GM12878 (cell line): ENCODE measurements around the gene MYO16. TPM values are rescaled to one million over a fixed set of nuclear protein-coding genes. Genes with fewer than 3 reads are reported as not detected.

Source experiments
- ATAC-seq: fragments of 200-7000 bp; cut with Tn5 transposase; 3 replicates; pipeline ENCODE4 v1.9.1; 2020; ENCODE audit warnings: mild to moderate bottlenecking, moderate library complexity
- BruUV-seq: library from RNA; stranded (reverse); fragments of 400-500 nt; replicated peaks from 2 replicates; lab custom pipeline; 2021; lab: Mats Ljungman, UMichigan
- CTCF ChIA-PET: fragments of 300-600 bp; sonication (Branson Sonifier 250); formaldehyde crosslinking; extraction: SDS; loops from one replicate; lab custom pipeline; 2021; ENCODE audit warnings: inconsistent platforms; lab: Yijun Ruan, JAX
- POLR2A ChIA-PET: fragments of 350-600 bp; formaldehyde crosslinking; extraction: SDS; loops from one replicate; lab custom pipeline; 2021; ENCODE audit warnings: inconsistent platforms; lab: Charles Lee
- RAD21 ChIA-PET: fragments of 300-600 bp; sonication (Branson Sonifier 250); formaldehyde crosslinking; loops from one replicate; lab custom pipeline; 2023; ENCODE audit warnings: antibody characterized with exemption; ENCODE audit not compliant: unreplicated experiment; lab: Charles Lee
- SMC1A ChIA-PET: fragments of 300-600 bp; sonication (Branson Sonifier 250); formaldehyde crosslinking; loops from one replicate; lab custom pipeline; 2023; ENCODE audit not compliant: unreplicated experiment, uncharacterized antibody; lab: Charles Lee
- DNase-seq: peaks from one replicate; pipeline ENCODE4 v3.0.0-alpha.2; 2011; ENCODE audit warnings: low read depth, low spot score
- FAIRE-seq: peaks from 3 replicates; lab custom pipeline; 2011; peaks lifted over from hg19 to GRCh38; lab: Jason Lieb, UNC
- H2AFZ ChIP-seq: 2 replicates; pipeline ENCODE4 v1.6.0; 2011; ENCODE audit warnings: low read depth, low read length, control low read depth; ENCODE audit not compliant: control insufficient read depth
- H3K27ac ChIP-seq: 2 replicates; pipeline ENCODE4 v1.5.1; 2011; ENCODE audit warnings: control low read depth; ENCODE audit not compliant: control insufficient read depth, insufficient read depth
- H3K27me3 ChIP-seq, 2 experiments: replicated peaks in 1 of 2; 2 replicates each; pipeline versions ENCODE4 v1.6.0 to v1.6.1; 2011; ENCODE audit warnings: low read length in 1 of 2; ENCODE audit not compliant: control insufficient read depth in 2 of 2, insufficient read depth in 2 of 2
- H3K36me3 ChIP-seq, 2 experiments: 2 replicates each; pipeline ENCODE4 v1.5.1; 2011; ENCODE audit warnings: low read length in 1 of 2; ENCODE audit not compliant: control insufficient read depth in 2 of 2, insufficient read depth in 2 of 2
- H3K4me1 ChIP-seq: 2 replicates; pipeline ENCODE4 v1.6.1; 2011; ENCODE audit warnings: mild to moderate bottlenecking, low read length, moderate library complexity, mixed read lengths; ENCODE audit not compliant: control insufficient read depth, insufficient read depth
- H3K4me2 ChIP-seq: 2 replicates; pipeline ENCODE4 v1.6.0; 2011; ENCODE audit warnings: control low read depth; ENCODE audit not compliant: control insufficient read depth, insufficient read depth
- H3K4me3 ChIP-seq: fragments of 200-600 bp; sonication (generic); 2 replicates; pipeline ENCODE4 v1.5.1; 2016
- H3K79me2 ChIP-seq: 2 replicates; pipeline ENCODE4 v1.6.0; 2011; ENCODE audit warnings: low read length; ENCODE audit not compliant: control insufficient read depth, insufficient read depth
- H3K9ac ChIP-seq: 2 replicates; pipeline ENCODE4 v1.8.0; 2011; ENCODE audit warnings: low read length, control low read depth, mixed read lengths; ENCODE audit not compliant: control insufficient read depth, insufficient read depth
- H3K9me3 ChIP-seq: replicated peaks from 3 replicates; pipeline ENCODE4 v1.5.1; 2011; ENCODE audit warnings: mild to moderate bottlenecking, low read length; ENCODE audit not compliant: control insufficient read depth, insufficient read depth
- H4K20me1 ChIP-seq: 2 replicates; pipeline ENCODE4 v1.6.0; 2011; ENCODE audit not compliant: control insufficient read depth, insufficient read depth
- CREB1 ChIP-seq: IDR thresholded peaks from 2 replicates; pipeline ENCODE4 v1.6.1; 2012; ENCODE audit warnings: low read depth, mild to moderate bottlenecking, inconsistent platforms
- ESRRA ChIP-seq: IDR thresholded peaks from 2 replicates; pipeline ENCODE4 v1.6.1; 2012; ENCODE audit warnings: mild to moderate bottlenecking, low read length, improper control_type of control experiment
- HDAC2 ChIP-seq: fragments of 200-600 bp; sonication (generic); IDR thresholded peaks from 2 replicates; pipeline ENCODE4 v1.6.1; 2017
- KAT2A ChIP-seq: conservative IDR thresholded peaks from 2 replicates; pipeline ENCODE4 v1.6.1; 2011; ENCODE audit warnings: low read depth, low read length; ENCODE audit not compliant: control insufficient read depth
- KDM1A ChIP-seq: fragments of 200-600 bp; sonication (generic); IDR thresholded peaks from 2 replicates; pipeline ENCODE4 v1.6.1; 2016; ENCODE audit warnings: borderline replicate concordance
- NFYA ChIP-seq: IDR thresholded peaks from 2 replicates; pipeline ENCODE4 v1.6.1; 2011; ENCODE audit warnings: low read depth, mild to moderate bottlenecking, low read length, improper control_type of control experiment, borderline replicate concordance
- POLR2A ChIP-seq: IDR thresholded peaks from 2 replicates; pipeline ENCODE4 v1.6.1; 2011; ENCODE audit warnings: low read depth, mild to moderate bottlenecking, low read length
- POLR2AphosphoS5 ChIP-seq: IDR thresholded peaks from 2 replicates; pipeline ENCODE4 v1.6.1; 2011; ENCODE audit warnings: mild to moderate bottlenecking, low read length, inconsistent platforms
- SMAD5 ChIP-seq: IDR thresholded peaks from 2 replicates; pipeline ENCODE4 v1.6.1; 2016; ENCODE audit warnings: antibody characterized with exemption, low read depth
- TCF3 ChIP-seq: IDR thresholded peaks from 2 replicates; pipeline ENCODE4 v1.6.1; 2012; ENCODE audit warnings: low read depth, mild to moderate bottlenecking, low read length, borderline replicate concordance; ENCODE audit not compliant: insufficient read depth
- ZSCAN29 ChIP-seq: fragments of 450-650 bp; IDR thresholded peaks from 2 replicates; pipeline ENCODE4 v1.6.1; 2017; ENCODE audit warnings: mild to moderate bottlenecking, moderate library complexity
- WGBS: methylation state at CpG from one replicate; pipeline ENCODE4 v1.1.6; 2016; ENCODE audit warnings: low lambda C conversion rate; ENCODE audit not compliant: insufficient replicate concordance, insufficient coverage; ENCODE audit errors: missing lambda C conversion rate; 5-methylcytosine and 5-hydroxymethylcytosine counted together
- in situ Hi-C: fragments of 300-500 bp; cut with MboI; formaldehyde crosslinking; loops from 9 replicates; pipeline ENCODE4 v1.14.3; 2018; ENCODE audit warnings: mixed read lengths
- intact Hi-C: fragments of 100-400 bp; cut with micrococcal nuclease; formaldehyde crosslinking; loops from one replicate; pipeline ENCODE4 v1.14.2; 2022; ENCODE audit not compliant: unreplicated experiment
- polyA plus RNA-seq, 11 experiments: library from polyadenylated mRNA; depleted of rRNA in 4 of 11; unstranded in 6 of 11; stranded (reverse) in 5 of 11; fragments of >200 nt; fragmentation: Nextera tagmentation in 4 of 11; fragmentation: Illumina TruSeq in 1 of 11; extraction: Ambion mirVana in 4 of 11; extraction: Trizol in 1 of 11; gene quantifications; 1 replicate in 1 of 11; 2 replicates in 10 of 11; pipeline versions ENCODE4 v1.2.1 to v1.2.3, GENCODE V29; 2011 to 2016; ENCODE audit warnings: inconsistent platforms in 2 of 11, missing spikeins in 2 of 11, low read depth in 1 of 11
- total RNA-seq, 4 experiments: library from RNA; depleted of rRNA in 3 of 4; stranded (reverse); fragments of >200 nt in 3 of 4; fragmentation: Illumina TruSeq in 1 of 4; extraction: Trizol in 1 of 4; gene quantifications; 2 replicates each; pipeline versions ENCODE4 v1.2.1 to v1.2.3, GENCODE V29; 2013 to 2021
- TF ChIP-seq, protein P1 (sequence below): fragments of 450-650 bp; IDR thresholded peaks from 2 replicates; pipeline ENCODE4 v1.6.1; 2016; ENCODE audit warnings: mild to moderate bottlenecking
- TF ChIP-seq, protein P2 (sequence below): IDR thresholded peaks from 2 replicates; pipeline ENCODE4 v1.6.1; 2011; ENCODE audit warnings: low read depth, low read length, improper control_type of control experiment, borderline replicate concordance

Gene MYO16
- total and polyA plus RNA-seq, 10 of the 15 experiments (the other 5 are each of a cell fraction or from before 2014, with no cell fraction given): under 0.01 to 1.7 (median 0.05) TPM; not detected in 4

DNA sequence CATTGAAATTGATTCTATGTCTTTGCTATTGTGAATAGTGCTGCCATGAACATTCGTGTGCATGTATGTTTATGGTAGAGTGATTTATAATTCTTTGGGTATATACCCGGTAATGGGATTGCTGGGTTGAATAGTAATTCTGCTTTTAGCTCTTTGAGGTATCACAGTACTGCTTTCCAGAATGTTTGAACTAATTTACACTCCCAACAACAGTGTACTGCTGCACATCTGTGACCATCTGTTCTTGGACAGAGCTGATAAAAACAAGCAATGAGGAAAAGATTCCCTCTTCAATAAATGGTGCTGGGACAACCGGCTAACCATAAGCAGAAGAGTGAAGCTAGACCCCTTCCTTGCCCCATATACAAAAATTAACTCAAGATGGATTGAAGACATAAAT is 231.0 kb downstream of the MYO16 start (continued):
- TF ChIP-seq, protein P1, sequence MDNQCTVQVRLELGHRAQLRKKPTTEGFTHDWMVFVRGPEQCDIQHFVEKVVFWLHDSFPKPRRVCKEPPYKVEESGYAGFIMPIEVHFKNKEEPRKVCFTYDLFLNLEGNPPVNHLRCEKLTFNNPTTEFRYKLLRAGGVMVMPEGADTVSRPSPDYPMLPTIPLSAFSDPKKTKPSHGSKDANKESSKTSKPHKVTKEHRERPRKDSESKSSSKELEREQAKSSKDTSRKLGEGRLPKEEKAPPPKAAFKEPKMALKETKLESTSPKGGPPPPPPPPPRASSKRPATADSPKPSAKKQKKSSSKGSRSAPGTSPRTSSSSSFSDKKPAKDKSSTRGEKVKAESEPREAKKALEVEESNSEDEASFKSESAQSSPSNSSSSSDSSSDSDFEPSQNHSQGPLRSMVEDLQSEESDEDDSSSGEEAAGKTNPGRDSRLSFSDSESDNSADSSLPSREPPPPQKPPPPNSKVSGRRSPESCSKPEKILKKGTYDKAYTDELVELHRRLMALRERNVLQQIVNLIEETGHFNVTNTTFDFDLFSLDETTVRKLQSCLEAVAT: no peak

DNA sequence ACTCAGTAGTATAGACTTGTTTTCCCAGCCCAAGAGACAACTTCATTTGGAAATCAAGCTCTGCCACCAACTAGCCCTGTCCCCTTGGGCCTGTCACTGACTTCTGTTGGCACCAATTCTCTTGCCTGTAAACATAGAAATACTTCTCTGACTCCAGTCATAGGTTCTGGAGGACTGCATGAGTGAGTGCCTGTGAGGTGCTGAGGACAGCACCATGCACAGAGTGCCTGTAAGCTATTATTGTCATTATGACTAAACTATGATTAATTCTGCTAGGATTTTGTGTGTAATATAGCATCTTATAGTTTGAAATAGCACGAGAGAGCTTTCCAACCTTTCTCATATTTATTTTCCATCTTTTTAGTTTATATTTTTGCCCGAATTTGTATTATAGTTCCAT is 247.9 kb downstream of the MYO16 start:
- no TSS peak for BruUV-seq

More for the DNA sequence above, 247.9 kb downstream of the MYO16 start:
- SMC1A ChIA-PET: no interaction called here
- H3K4me2 ChIP-seq: no peak overlapping the region
- in situ Hi-C loops (no loop called here), intact Hi-C loops (no loop called here)
- DNase-seq (no peak), ATAC-seq (no peak), FAIRE-seq (no peak)
- CTCF ChIA-PET: no interaction called here
- no peaks in the 10 kb centered on the region for H3K36me3 ChIP-seq
- H3K27ac ChIP-seq: no peak overlapping the region
- H2AFZ ChIP-seq: no peak overlapping the region
- POLR2A ChIA-PET: no interaction called here
- no peak overlapping the region for H3K9ac ChIP-seq
- H3K4me1 ChIP-seq: no peaks in the 10 kb centered on the region
- no peak for TF ChIP-seq KDM1A
- no peak for TF ChIP-seq NFYA
- no peak for TF ChIP-seq ZSCAN29
- TF ChIP-seq POLR2AphosphoS5: no peak
- no peak for TF ChIP-seq CREB1
- no peak for TF ChIP-seq TCF3
- TF ChIP-seq POLR2A: no peak
- TF ChIP-seq SMAD5: no peak
- TF ChIP-seq, protein P1: no peak
- no peak for TF ChIP-seq ESRRA
- TF ChIP-seq KAT2A: no peak
- TF ChIP-seq, protein P2, sequence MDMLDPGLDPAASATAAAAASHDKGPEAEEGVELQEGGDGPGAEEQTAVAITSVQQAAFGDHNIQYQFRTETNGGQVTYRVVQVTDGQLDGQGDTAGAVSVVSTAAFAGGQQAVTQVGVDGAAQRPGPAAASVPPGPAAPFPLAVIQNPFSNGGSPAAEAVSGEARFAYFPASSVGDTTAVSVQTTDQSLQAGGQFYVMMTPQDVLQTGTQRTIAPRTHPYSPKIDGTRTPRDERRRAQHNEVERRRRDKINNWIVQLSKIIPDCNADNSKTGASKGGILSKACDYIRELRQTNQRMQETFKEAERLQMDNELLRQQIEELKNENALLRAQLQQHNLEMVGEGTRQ: no peak
- no peak for TF ChIP-seq HDAC2
- H4K20me1 ChIP-seq: no peaks in the 10 kb centered on the region
- H3K27me3 ChIP-seq: no peaks in the 10 kb centered on the region
- no peak overlapping the region for H3K4me3 ChIP-seq
- no peaks in the 10 kb centered on the region for H3K79me2 ChIP-seq
- WGBS: 0% methylated on average over 2 of the region's 2 CpGs
- H3K9me3 ChIP-seq: no peaks in the 10 kb centered on the region
- RAD21 ChIA-PET: interaction anchor here (0.6 kb wide), 1 partner anchor 297 kb away, joined by 3 read pairs; no protein-coding TSS in a partner anchor
